IMR-90 (cell line): ENCODE measurements around the gene KCNMA1.

ENCODE experiments used
- MAFK ChIP-seq: IDR thresholded peaks from 2 replicates; pipeline ENCODE4 v1.6.1; 2012; ENCODE audit warnings: low read depth, low read length, improper control_type of control experiment
- MAZ ChIP-seq: IDR thresholded peaks from 2 replicates; pipeline ENCODE4 v1.6.1; 2012; ENCODE audit warnings: low read depth, mild to moderate bottlenecking, low read length, improper control_type of control experiment, moderate library complexity, borderline replicate concordance
- MXI1 ChIP-seq: IDR thresholded peaks from 2 replicates; pipeline ENCODE4 v1.6.1; 2012; ENCODE audit warnings: low read depth, mild to moderate bottlenecking, low read length, moderate library complexity, borderline replicate concordance
- POLR2A ChIP-seq: IDR thresholded peaks from 2 replicates; pipeline ENCODE4 v1.6.1; 2012; ENCODE audit warnings: mild to moderate bottlenecking, low read depth, low read length
- SMC3 ChIP-seq: fragments of 150-350 bp; IDR thresholded peaks from 2 replicates; pipeline ENCODE4 v1.6.1; 2016; ENCODE audit warnings: low read depth, mild to moderate bottlenecking, antibody characterized with exemption, low read length, moderate library complexity
- TF ChIP-seq, protein P1 (sequence below): conservative IDR thresholded peaks from 2 replicates; pipeline ENCODE4 v1.5.1; 2012; ENCODE audit warnings: mild to moderate bottlenecking, low read depth, low read length, improper control_type of control experiment
- TF ChIP-seq, protein P2 (sequence below): fragments of 150-350 bp; IDR thresholded peaks from 2 replicates; pipeline ENCODE4 v1.6.1; 2016; ENCODE audit warnings: low read depth, mild to moderate bottlenecking, low read length, moderate library complexity, borderline replicate concordance

DNA sequence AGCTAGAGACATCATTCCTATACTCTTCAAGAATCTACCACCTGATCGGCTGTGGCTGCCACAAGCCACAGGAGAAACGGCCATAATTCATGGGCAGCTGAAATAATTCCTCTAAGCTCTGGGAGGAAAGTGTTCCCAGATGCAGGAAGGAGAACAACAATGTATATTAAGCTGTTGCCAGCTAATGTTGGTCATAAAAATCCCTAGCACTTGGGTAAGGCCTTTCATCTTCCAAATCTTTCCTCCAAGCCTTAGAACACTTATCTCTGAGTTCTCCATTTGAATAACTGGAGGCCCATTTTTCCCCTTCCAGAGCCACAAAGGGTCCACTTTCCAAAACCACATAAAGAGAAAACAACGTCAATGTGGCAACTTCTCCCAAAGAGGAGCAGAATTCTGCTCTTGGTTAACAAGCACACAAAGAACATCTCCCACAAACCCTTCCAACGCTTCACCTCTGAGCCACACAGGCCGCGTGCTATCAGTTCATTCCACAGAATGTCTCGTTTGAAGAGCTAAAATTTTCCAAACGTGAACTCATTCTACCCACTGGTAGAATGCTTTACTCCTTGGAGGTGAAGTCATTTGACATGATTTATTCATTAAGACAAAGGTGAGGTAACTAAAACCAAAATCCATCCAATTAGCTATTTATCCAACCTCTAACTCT, 11.2 kb downstream of the KCNMA1 start:
- TF ChIP-seq, protein P1, sequence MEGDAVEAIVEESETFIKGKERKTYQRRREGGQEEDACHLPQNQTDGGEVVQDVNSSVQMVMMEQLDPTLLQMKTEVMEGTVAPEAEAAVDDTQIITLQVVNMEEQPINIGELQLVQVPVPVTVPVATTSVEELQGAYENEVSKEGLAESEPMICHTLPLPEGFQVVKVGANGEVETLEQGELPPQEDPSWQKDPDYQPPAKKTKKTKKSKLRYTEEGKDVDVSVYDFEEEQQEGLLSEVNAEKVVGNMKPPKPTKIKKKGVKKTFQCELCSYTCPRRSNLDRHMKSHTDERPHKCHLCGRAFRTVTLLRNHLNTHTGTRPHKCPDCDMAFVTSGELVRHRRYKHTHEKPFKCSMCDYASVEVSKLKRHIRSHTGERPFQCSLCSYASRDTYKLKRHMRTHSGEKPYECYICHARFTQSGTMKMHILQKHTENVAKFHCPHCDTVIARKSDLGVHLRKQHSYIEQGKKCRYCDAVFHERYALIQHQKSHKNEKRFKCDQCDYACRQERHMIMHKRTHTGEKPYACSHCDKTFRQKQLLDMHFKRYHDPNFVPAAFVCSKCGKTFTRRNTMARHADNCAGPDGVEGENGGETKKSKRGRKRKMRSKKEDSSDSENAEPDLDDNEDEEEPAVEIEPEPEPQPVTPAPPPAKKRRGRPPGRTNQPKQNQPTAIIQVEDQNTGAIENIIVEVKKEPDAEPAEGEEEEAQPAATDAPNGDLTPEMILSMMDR = no peak
- TF ChIP-seq POLR2A (no peak), MXI1 (no peak), MAZ (no peak), SMC3 (no peak), MAFK (no peak)
- TF ChIP-seq, protein P2, sequence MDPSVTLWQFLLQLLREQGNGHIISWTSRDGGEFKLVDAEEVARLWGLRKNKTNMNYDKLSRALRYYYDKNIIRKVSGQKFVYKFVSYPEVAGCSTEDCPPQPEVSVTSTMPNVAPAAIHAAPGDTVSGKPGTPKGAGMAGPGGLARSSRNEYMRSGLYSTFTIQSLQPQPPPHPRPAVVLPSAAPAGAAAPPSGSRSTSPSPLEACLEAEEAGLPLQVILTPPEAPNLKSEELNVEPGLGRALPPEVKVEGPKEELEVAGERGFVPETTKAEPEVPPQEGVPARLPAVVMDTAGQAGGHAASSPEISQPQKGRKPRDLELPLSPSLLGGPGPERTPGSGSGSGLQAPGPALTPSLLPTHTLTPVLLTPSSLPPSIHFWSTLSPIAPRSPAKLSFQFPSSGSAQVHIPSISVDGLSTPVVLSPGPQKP = no peak
